Activated B cell treated with CpG ODN at 0.5 μM for 24 hours (primary cell): ENCODE results near the gene PRPH. TPM values are rescaled to one million over a fixed set of nuclear protein-coding genes. Genes with fewer than 3 reads are reported as not detected.

Source experiments
- ATAC-seq: fragments of 200-7000 bp; cut with Tn5 transposase; one replicate; pipeline ENCODE4 v1.10.0; 2021; ENCODE audit warnings: low read depth, mild to moderate bottlenecking, moderate library complexity
- CTCF ChIA-PET: fragments of 350-600 bp; sonication (Branson Sonifier 250); formaldehyde crosslinking; loops from one replicate; lab custom pipeline; 2021; ENCODE audit warnings: antibody characterized with exemption; lab: Charles Lee
- POLR2A ChIA-PET: fragments of 350-600 bp; sonication (Branson Sonifier 250); formaldehyde crosslinking; loops from one replicate; lab custom pipeline; 2021; ENCODE audit warnings: antibody characterized with exemption; lab: Charles Lee
- DNase-seq: peaks from one replicate; pipeline ENCODE4 v3.0.0; 2022
- H3K27ac Mint-ChIP-seq: one replicate; pipeline ENCODE4 v1.8.0; 2020; ENCODE audit warnings: mixed read lengths
- H3K27me3 Mint-ChIP-seq: one replicate; pipeline ENCODE4 v1.8.0; 2021; ENCODE audit warnings: mixed read lengths
- H3K36me3 Mint-ChIP-seq: one replicate; pipeline ENCODE4 v1.8.0; 2021; ENCODE audit warnings: low read depth, mixed read lengths
- H3K4me1 Mint-ChIP-seq: one replicate; pipeline ENCODE4 v1.8.0; 2021; ENCODE audit warnings: mixed read lengths
- H3K4me3 Mint-ChIP-seq: one replicate; pipeline ENCODE4 v1.8.0; 2020; ENCODE audit warnings: mild to moderate bottlenecking, mixed read lengths
- H3K9me3 Mint-ChIP-seq: one replicate; pipeline ENCODE4 v1.8.0; 2020; ENCODE audit warnings: mixed read lengths
- intact Hi-C: fragments of 100-400 bp; cut with micrococcal nuclease; formaldehyde crosslinking; loops from one replicate; pipeline ENCODE4 v1.15.1; 2024
- total RNA-seq: library from RNA; stranded (reverse); gene quantifications from 2 replicates; pipeline ENCODE4 v1.2.3, GENCODE V29; 2022
- TF ChIP-seq, protein P1 (sequence below): fragments of 200-600 bp; IDR thresholded peaks from one replicate; pipeline ENCODE4 v1.8.0; 2022; ENCODE audit warnings: antibody characterized with exemption, mild to moderate bottlenecking

The PRPH gene
- total RNA-seq, 1 donor from 2014 or later: not detected

DNA sequence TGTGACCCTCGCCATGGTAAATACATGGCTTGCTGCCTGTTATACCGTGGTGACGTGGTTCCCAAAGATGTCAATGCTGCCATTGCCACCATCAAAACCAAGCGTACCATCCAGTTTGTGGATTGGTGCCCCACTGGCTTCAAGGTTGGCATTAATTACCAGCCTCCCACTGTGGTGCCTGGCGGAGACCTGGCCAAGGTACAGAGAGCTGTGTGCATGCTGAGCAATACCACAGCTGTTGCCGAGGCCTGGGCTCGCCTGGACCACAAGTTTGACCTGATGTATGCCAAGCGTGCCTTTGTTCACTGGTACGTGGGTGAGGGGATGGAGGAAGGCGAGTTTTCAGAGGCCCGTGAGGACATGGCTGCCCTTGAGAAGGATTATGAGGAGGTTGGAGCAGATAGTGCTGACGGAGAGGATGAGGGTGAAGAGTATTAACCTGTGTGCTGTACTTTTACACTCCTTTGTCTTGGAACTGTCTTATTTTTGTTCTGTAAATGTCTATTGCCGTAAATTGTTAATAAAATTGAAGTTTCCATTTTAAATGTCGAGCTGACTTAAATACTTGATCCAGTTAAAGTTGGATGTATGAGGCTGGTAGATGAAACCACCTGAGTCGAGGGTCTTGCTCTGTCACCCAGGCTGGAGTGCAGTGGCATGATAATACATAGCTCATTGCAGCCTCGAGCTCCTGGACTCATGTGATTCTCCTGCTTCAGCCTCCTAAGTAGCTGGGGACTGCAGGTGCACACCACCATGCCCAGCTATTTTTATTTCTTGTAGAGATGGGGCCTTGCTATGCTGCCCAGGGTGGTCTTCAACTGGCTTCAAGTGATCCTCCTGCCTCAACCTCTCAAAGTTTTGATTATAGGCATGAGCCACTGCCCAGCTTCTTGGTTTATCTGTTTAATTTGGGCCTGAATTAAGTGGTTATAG is 21.9 kb upstream of the PRPH start:
- peaks cover 2% of the 10 kb centered on the region for H3K4me1 Mint-ChIP-seq
- no peak overlapping the region for H3K4me3 Mint-ChIP-seq
- no peaks in the 10 kb centered on the region for H3K27me3 Mint-ChIP-seq
- peaks cover 49% of the 10 kb centered on the region for H3K36me3 Mint-ChIP-seq
- H3K27ac Mint-ChIP-seq: no peak overlapping the region
- no peak for ATAC-seq
- TF ChIP-seq, protein P1, sequence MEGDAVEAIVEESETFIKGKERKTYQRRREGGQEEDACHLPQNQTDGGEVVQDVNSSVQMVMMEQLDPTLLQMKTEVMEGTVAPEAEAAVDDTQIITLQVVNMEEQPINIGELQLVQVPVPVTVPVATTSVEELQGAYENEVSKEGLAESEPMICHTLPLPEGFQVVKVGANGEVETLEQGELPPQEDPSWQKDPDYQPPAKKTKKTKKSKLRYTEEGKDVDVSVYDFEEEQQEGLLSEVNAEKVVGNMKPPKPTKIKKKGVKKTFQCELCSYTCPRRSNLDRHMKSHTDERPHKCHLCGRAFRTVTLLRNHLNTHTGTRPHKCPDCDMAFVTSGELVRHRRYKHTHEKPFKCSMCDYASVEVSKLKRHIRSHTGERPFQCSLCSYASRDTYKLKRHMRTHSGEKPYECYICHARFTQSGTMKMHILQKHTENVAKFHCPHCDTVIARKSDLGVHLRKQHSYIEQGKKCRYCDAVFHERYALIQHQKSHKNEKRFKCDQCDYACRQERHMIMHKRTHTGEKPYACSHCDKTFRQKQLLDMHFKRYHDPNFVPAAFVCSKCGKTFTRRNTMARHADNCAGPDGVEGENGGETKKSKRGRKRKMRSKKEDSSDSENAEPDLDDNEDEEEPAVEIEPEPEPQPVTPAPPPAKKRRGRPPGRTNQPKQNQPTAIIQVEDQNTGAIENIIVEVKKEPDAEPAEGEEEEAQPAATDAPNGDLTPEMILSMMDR: no peak
- ChIA-PET CTCF (interaction anchor here (0.9 to 1.4 kb wide), 2 partner anchors 22 to 86 kb away, joined by 3 read pairs; partner anchors contain the start of gene PRPH), POLR2A (interaction anchor here (0.6 kb wide), 1 partner anchor 413 kb away, joined by 5 read pairs; no protein-coding TSS in a partner anchor)
- intact Hi-C loops: no loop called here
- H3K9me3 Mint-ChIP-seq: no peaks in the 10 kb centered on the region
- DNase-seq: no peak

DNA sequence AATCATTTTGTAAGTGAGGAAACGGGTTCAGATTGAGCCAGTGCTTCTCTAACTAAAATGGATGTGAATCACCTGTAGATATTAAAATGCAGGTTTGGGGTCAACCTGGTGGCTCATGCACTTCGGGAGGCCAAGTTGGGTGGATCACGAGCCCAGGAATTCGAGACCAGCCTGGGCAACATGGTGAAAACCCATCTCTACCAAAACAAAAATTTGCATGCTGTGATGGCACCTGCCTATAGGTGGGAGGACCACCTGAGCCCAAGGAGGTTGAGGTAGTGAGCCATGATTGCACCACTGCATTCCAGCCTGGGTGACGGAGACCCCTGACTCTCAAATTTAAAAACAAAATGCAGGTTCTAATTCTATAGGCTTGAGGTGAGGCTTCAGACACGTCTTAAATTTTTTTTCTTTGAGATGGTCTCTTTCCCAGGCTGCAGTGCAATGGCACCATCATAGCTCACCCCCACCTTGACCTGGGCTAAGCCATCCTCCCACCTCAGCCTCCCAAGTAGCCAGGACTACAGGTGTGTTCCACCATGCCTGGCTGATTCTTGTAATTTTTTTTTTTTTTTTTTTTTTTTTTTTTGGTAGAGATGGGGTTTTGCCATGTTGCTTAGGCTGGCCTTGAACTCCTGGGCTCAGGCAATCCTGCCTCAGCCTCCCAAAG is 21.1 kb upstream of the PRPH start:
- ChIA-PET CTCF (interaction anchor here (0.9 to 1.4 kb wide), 2 partner anchors 21 to 85 kb away, joined by 3 read pairs; partner anchors contain the start of gene PRPH), POLR2A (interaction anchor here (0.5 kb wide), 1 partner anchor 351 kb away, joined by 3 read pairs; no protein-coding TSS in a partner anchor)
- Mint-ChIP-seq H3K9me3 (no peaks in the 10 kb centered on the region), H3K27ac (no peak overlapping the region), H3K36me3 (peaks cover 47% of the 10 kb centered on the region), H3K27me3 (no peaks in the 10 kb centered on the region), H3K4me1 (no peaks in the 10 kb centered on the region), H3K4me3 (no peak overlapping the region)
- no peak for ATAC-seq
- DNase-seq: no peak
- intact Hi-C loops: no loop called here
- TF ChIP-seq, protein P1: no peak

DNA sequence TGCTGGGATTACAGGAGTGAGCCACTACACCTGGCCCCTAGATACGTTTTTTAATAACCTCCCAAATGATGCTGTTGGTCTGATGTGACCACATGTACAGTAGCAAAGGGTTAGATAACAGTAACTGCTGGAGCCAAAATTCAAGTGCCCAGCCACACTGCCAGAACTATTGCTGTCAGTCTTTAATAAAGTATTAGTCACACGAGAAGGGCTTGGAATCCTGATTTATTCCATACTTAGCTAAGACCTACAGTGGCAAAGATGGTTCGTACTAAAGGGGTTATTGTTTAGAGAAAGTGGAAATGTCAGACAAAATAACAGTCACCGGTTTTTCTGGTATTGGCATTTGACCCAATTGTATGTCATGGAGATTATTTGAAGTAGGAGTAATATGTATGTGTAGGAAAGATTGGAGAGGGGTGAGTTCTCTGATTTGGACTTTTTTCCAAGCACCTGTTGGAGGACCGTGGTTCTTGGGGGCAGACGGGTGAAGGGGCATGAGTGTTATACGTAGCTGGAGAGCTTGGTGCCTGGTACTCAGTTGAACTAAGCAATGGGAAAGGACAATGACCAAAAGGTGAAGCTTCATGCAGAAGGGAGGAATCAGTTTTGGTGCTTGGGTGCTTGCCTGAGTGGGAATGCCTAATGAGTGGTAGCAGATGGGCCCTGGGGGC is 20.4 kb upstream of the PRPH start:
- H3K4me1 Mint-ChIP-seq: no peaks in the 10 kb centered on the region
- H3K4me3 Mint-ChIP-seq: no peak overlapping the region
- peaks cover 40% of the 10 kb centered on the region for H3K36me3 Mint-ChIP-seq
- intact Hi-C loops: no loop called here
- POLR2A ChIA-PET: interaction anchor here (0.5 kb wide), 1 partner anchor 350 kb away, joined by 3 read pairs; no protein-coding TSS in a partner anchor
- H3K27ac Mint-ChIP-seq: no peak overlapping the region
- no peak for DNase-seq
- H3K9me3 Mint-ChIP-seq: no peaks in the 10 kb centered on the region
- no peak for ATAC-seq
- no peaks in the 10 kb centered on the region for H3K27me3 Mint-ChIP-seq
- TF ChIP-seq, protein P1: no peak
- CTCF ChIA-PET: no interaction called here

DNA sequence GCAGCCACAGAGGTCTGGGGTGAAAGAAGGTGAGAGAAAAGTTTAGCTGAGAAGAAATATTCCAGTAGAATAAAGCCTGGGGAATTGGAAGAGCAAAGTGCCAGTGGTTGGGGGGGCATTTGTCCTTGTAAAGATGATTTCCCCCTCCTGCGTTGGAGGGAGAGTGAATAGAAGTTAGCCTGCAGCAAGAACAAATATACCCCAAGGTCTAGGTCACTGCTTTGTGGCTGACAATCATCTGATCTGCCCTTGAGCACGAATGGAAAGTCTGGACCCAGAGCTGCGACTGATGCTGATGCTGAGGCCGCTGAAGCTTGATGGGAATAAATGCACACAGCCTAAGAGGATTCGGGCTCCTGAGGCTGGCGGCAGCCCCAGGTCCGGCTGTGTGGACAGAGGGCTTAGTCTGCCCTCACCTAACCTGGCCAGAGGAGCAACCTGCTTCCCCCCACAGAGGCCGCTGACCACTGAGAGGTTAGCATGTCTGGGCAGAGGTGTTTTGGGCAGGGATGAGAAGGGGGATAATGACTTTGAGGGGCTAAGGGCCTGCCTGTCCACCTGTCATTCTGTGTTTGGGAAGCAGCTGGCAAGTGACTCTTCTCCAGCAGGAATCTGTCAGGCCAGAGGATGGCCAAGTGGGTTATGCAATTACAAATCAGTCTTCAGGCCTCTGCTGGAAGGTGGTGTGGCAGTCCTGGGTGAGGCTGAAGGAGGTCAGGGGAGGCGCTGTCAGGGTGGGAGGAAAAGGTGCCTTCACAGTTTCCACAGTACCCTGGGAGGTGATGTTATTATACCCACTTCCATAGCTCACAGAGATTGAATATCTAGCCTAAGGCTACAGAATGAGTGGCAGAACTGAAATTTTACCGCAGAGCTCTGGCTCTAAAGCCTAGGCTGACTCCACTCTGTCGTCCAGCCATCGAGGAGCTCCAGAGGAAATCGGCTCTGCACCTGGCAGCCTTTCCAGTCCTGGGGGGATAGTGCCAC is 18.4 kb upstream of the PRPH start:
- ChIA-PET POLR2A (interaction anchor here (1.4 kb wide), 1 partner anchor 11 kb away, joined by 6 read pairs; no protein-coding TSS in a partner anchor), CTCF (no interaction called here)
- Mint-ChIP-seq H3K4me1 (no peaks in the 10 kb centered on the region), H3K4me3 (no peak overlapping the region), H3K9me3 (no peaks in the 10 kb centered on the region), H3K36me3 (peaks cover 21% of the 10 kb centered on the region), H3K27ac (no peak overlapping the region), H3K27me3 (peaks cover 2% of the 10 kb centered on the region)
- TF ChIP-seq, protein P1: no peak
- ATAC-seq (no peak), DNase-seq (no peak)
- intact Hi-C loops: no loop called here
